HepG2 (cell line): ENCODE results near the gene PDCD11. TPM values are rescaled to one million over a fixed set of nuclear protein-coding genes. Genes with fewer than 3 reads are reported as not detected.

Experiments used
- ATF6 ChIP-seq: sonication (generic); formaldehyde crosslinking; conservative IDR thresholded peaks from 2 replicates; pipeline ENCODE4 v1.4.0; 2020; ENCODE audit warnings: missing genetic modification reagents
- ELF3 ChIP-seq: IDR thresholded peaks from 2 replicates; pipeline ENCODE4 v1.6.1; 2016; ENCODE audit warnings: missing genetic modification reagents, missing compliant biosample characterization
- KLF11 ChIP-seq: IDR thresholded peaks from 2 replicates; pipeline ENCODE4 v1.6.1; 2016; ENCODE audit warnings: missing compliant biosample characterization
- NFKB2 ChIP-seq: sonication (generic); formaldehyde crosslinking; IDR thresholded peaks from 2 replicates; pipeline ENCODE4 v1.4.0; 2020; ENCODE audit warnings: missing genetic modification reagents, borderline replicate concordance
- NRL ChIP-seq: sonication (generic); formaldehyde crosslinking; IDR thresholded peaks from 2 replicates; pipeline ENCODE4 v1.5.0; 2020; ENCODE audit warnings: missing genetic modification reagents, mild to moderate bottlenecking, moderate library complexity, borderline replicate concordance
- RELA ChIP-seq: sonication (generic); formaldehyde crosslinking; IDR thresholded peaks from 2 replicates; pipeline ENCODE4 v1.4.0; 2020; ENCODE audit warnings: missing genetic modification reagents
- SRF ChIP-seq: IDR thresholded peaks from 2 replicates; pipeline ENCODE4 v1.6.1; 2011; ENCODE audit warnings: mild to moderate bottlenecking, low read depth, low read length, moderate library complexity
- U2AF1 ChIP-seq: fragments of 200-400 bp; formaldehyde crosslinking; optimal IDR thresholded peaks from 2 replicates; pipeline ENCODE3; 2017; ENCODE audit warnings: mild to moderate bottlenecking, low read depth, low read length
- ZIK1 ChIP-seq: sonication (generic); formaldehyde crosslinking; IDR thresholded peaks from 2 replicates; pipeline ENCODE4 v1.5.0; 2020; ENCODE audit warnings: mild to moderate bottlenecking, low read depth, missing genetic modification reagents, borderline replicate concordance
- ZNF101 ChIP-seq: sonication (generic); formaldehyde crosslinking; IDR thresholded peaks from 2 replicates; pipeline ENCODE4 v1.4.0; 2020; ENCODE audit warnings: mild to moderate bottlenecking, low read depth, missing genetic modification reagents, borderline replicate concordance
- ZNF580 ChIP-seq: IDR thresholded peaks from 2 replicates; pipeline ENCODE4 v1.6.1; 2016; ENCODE audit warnings: low read depth, borderline replicate concordance
- ZNF737 ChIP-seq: sonication (generic); formaldehyde crosslinking; IDR thresholded peaks from 2 replicates; pipeline ENCODE4 v1.5.0; 2020; ENCODE audit warnings: missing genetic modification reagents, mild to moderate bottlenecking, borderline replicate concordance
- polyA plus RNA-seq, 8 experiments: library from polyadenylated mRNA; depleted of rRNA in 3 of 8; stranded (reverse) in 7 of 8; unstranded in 1 of 8; fragments of >200 nt; fragmentation: Illumina TruSeq in 4 of 8; extraction: Trizol in 4 of 8; gene quantifications; 2 replicates each; pipeline versions ENCODE4 v1.2.1 to v1.2.3, GENCODE V29; 2011 to 2016; ENCODE audit warnings: low read depth in 4 of 8, missing spikeins in 1 of 8, mixed read lengths in 1 of 8; ENCODE audit not compliant: insufficient read depth in 1 of 8
- total RNA-seq, 5 experiments: library from RNA; depleted of rRNA; stranded (reverse); fragments of >200 nt; fragmentation: Illumina TruSeq; extraction: Trizol; gene quantifications; 2 replicates each; pipeline ENCODE4 v1.2.3, GENCODE V29; 2016; ENCODE audit warnings: low read depth in 1 of 5
- TF ChIP-seq, protein P1 (sequence below): sonication (generic); formaldehyde crosslinking; conservative IDR thresholded peaks from 2 replicates; pipeline ENCODE4 v1.4.0; 2020; ENCODE audit warnings: mild to moderate bottlenecking, missing genetic modification reagents, moderate library complexity
- TF ChIP-seq, protein P2 (sequence below): sonication (generic); formaldehyde crosslinking; IDR thresholded peaks from 2 replicates; pipeline ENCODE4; 2020; ENCODE audit warnings: missing genetic modification reagents, mild to moderate bottlenecking, borderline replicate concordance
- TF ChIP-seq, protein P3 (sequence below): sonication (generic); formaldehyde crosslinking; IDR thresholded peaks from 2 replicates; pipeline ENCODE4 v1.4.0; 2020; ENCODE audit warnings: mild to moderate bottlenecking, missing genetic modification reagents

The PDCD11 gene
- total and polyA plus RNA-seq, 2 of the 13 experiments (the other 11 are each of a cell fraction or from before 2014, with no cell fraction given) = 12.8 to 52.8 TPM

- TF ChIP-seq, protein P1, sequence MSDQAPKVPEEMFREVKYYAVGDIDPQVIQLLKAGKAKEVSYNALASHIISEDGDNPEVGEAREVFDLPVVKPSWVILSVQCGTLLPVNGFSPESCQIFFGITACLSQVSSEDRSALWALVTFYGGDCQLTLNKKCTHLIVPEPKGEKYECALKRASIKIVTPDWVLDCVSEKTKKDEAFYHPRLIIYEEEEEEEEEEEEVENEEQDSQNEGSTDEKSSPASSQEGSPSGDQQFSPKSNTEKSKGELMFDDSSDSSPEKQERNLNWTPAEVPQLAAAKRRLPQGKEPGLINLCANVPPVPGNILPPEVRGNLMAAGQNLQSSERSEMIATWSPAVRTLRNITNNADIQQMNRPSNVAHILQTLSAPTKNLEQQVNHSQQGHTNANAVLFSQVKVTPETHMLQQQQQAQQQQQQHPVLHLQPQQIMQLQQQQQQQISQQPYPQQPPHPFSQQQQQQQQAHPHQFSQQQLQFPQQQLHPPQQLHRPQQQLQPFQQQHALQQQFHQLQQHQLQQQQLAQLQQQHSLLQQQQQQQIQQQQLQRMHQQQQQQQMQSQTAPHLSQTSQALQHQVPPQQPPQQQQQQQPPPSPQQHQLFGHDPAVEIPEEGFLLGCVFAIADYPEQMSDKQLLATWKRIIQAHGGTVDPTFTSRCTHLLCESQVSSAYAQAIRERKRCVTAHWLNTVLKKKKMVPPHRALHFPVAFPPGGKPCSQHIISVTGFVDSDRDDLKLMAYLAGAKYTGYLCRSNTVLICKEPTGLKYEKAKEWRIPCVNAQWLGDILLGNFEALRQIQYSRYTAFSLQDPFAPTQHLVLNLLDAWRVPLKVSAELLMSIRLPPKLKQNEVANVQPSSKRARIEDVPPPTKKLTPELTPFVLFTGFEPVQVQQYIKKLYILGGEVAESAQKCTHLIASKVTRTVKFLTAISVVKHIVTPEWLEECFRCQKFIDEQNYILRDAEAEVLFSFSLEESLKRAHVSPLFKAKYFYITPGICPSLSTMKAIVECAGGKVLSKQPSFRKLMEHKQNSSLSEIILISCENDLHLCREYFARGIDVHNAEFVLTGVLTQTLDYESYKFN (CRISPR knock-in tag) = peak; percentile 17; the same call in 1 of the 2 replicates
- TF ChIP-seq KLF11 (CRISPR knock-in tag) = no peak; the same call in none of the 2 replicates
- TF ChIP-seq, protein P2, sequence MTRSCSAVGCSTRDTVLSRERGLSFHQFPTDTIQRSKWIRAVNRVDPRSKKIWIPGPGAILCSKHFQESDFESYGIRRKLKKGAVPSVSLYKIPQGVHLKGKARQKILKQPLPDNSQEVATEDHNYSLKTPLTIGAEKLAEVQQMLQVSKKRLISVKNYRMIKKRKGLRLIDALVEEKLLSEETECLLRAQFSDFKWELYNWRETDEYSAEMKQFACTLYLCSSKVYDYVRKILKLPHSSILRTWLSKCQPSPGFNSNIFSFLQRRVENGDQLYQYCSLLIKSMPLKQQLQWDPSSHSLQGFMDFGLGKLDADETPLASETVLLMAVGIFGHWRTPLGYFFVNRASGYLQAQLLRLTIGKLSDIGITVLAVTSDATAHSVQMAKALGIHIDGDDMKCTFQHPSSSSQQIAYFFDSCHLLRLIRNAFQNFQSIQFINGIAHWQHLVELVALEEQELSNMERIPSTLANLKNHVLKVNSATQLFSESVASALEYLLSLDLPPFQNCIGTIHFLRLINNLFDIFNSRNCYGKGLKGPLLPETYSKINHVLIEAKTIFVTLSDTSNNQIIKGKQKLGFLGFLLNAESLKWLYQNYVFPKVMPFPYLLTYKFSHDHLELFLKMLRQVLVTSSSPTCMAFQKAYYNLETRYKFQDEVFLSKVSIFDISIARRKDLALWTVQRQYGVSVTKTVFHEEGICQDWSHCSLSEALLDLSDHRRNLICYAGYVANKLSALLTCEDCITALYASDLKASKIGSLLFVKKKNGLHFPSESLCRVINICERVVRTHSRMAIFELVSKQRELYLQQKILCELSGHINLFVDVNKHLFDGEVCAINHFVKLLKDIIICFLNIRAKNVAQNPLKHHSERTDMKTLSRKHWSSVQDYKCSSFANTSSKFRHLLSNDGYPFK (CRISPR knock-in tag) = peak; percentile 78; the same call in 1 of the 2 replicates
- peak; percentile 88 for TF ChIP-seq ZNF580 (CRISPR knock-in tag)
- TF ChIP-seq SRF = peak; percentile 49; the same call in 1 of the 2 replicates
- peak; percentile 71; the same call in 1 of the 2 replicates for TF ChIP-seq ELF3 (CRISPR knock-in tag)
- TF ChIP-seq RELA (CRISPR knock-in tag) = peak; percentile 42
- TF ChIP-seq, protein P3, sequence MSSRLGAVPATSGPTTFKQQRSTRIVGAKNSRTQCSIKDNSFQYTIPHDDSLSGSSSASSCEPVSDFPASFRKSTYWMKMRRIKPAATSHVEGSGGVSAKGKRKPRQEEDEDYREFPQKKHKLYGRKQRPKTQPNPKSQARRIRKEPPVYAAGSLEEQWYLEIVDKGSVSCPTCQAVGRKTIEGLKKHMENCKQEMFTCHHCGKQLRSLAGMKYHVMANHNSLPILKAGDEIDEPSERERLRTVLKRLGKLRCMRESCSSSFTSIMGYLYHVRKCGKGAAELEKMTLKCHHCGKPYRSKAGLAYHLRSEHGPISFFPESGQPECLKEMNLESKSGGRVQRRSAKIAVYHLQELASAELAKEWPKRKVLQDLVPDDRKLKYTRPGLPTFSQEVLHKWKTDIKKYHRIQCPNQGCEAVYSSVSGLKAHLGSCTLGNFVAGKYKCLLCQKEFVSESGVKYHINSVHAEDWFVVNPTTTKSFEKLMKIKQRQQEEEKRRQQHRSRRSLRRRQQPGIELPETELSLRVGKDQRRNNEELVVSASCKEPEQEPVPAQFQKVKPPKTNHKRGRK (CRISPR knock-in tag) = no peak
- no peak for TF ChIP-seq ZNF101 (CRISPR knock-in tag)
- TF ChIP-seq U2AF1 = peak; percentile 45
- peak; percentile 82 for TF ChIP-seq NRL
- TF ChIP-seq NFKB2 (CRISPR knock-in tag) = peak; percentile 92; the same call in 1 of the 2 replicates
- no peak for TF ChIP-seq ZIK1 (CRISPR knock-in tag)
- TF ChIP-seq ATF6 (CRISPR knock-in tag) = peak; percentile 68; the same call in 1 of the 2 replicates
- no peak for TF ChIP-seq ZNF737
These were observed 28.5 kb upstream of the PDCD11 start, which contains the start of gene TAF5 (continued) for GRCh38 chr10:103367782-103368518.
